ENCODE results near the gene PAPLN.

- TF ChIP-seq ZBTB2 (IDR thresholded peaks at IDR 0.05): no peak
- TF ChIP-seq HDAC6 (IDR thresholded peaks at IDR 0.05; ENCODE audit: low read depth, low read length): no peak
- TF ChIP-seq ZBTB26 (CRISPR knock-in tag; IDR thresholded peaks at IDR 0.05): no peak
- no peak for TF ChIP-seq SP2 (IDR thresholded peaks at IDR 0.05; ENCODE audit: extremely low read depth, low read depth, low read length, poor library complexity, severe bottlenecking)
- no peak for TF ChIP-seq TARDBP (IDR thresholded peaks at IDR 0.05)
- TF ChIP-seq SREBF1 (IDR thresholded peaks at IDR 0.05; ENCODE audit: borderline replicate concordance, low read depth, low read length): no peak
- no peak for TF ChIP-seq POLR2AphosphoS5 (IDR thresholded peaks at IDR 0.05; ENCODE audit: control insufficient read depth, insufficient read depth, low read depth, low read length)
- no peak for TF ChIP-seq FOXA1 (IDR thresholded peaks at IDR 0.05; ENCODE audit: borderline replicate concordance)
- no peak for TF ChIP-seq ZBTB8A (IDR thresholded peaks at IDR 0.05; ENCODE audit: partially characterized antibody)
- TF ChIP-seq POLR2G (IDR thresholded peaks at IDR 0.05; ENCODE audit: low read depth, low read length): no peak
- no peak for TF ChIP-seq ZHX1 (conservative IDR thresholded peaks at IDR 0.05; ENCODE audit: low read length)
- TF ChIP-seq UBTF (IDR thresholded peaks at IDR 0.05; ENCODE audit: borderline replicate concordance in 1 of 2, low read depth in 2 of 2, low read length in 2 of 2): no peak
- no peak for TF ChIP-seq ZNF609 (CRISPR knock-in tag; IDR thresholded peaks at IDR 0.05; ENCODE audit: borderline replicate concordance)
These were observed 52.0 kb downstream of the PAPLN start for GRCh38 chr14:73289308-73289707.
